B cell (primary cell): ENCODE data around the gene NTN4. TPM values are rescaled to one million over a fixed set of nuclear protein-coding genes. Genes with fewer than 3 reads are reported as not detected.
"Not testable (repeated sequence)": the region's sequence is repeated elsewhere in the genome, so short reads cannot be mapped to it uniquely, and the experiment has no call there.

Experiments used
- ATAC-seq: fragments of 200-7000 bp; cut with Tn5 transposase; one replicate; pipeline ENCODE4 v1.10.0; 2021; ENCODE audit warnings: low read depth, mild to moderate bottlenecking, moderate number of reproducible peaks, moderate library complexity
- CTCF ChIA-PET: fragments of 350-600 bp; sonication (Branson Sonifier 250); formaldehyde crosslinking; loops from one replicate; lab custom pipeline; 2021; ENCODE audit warnings: antibody characterized with exemption, inconsistent platforms; lab: Charles Lee
- POLR2A ChIA-PET: fragments of 350-600 bp; sonication (Branson Sonifier 250); formaldehyde crosslinking; loops from one replicate; lab custom pipeline; 2021; ENCODE audit warnings: antibody characterized with exemption; lab: Charles Lee
- DNase-seq: peaks from one replicate; pipeline ENCODE4 v3.0.0; 2013
- H2AFZ ChIP-seq: 2 replicates; pipeline ENCODE4 v1.6.1; 2012; ENCODE audit warnings: mild to moderate bottlenecking, low read depth, low read length; ENCODE audit not compliant: insufficient read depth, poor library complexity, severe bottlenecking
- H3K27ac ChIP-seq, 2 donors: 1 replicate in 1 of 2; 2 replicates in 1 of 2; pipeline ENCODE4 v1.5.1; 2012 to 2013; ENCODE audit warnings: low read length in 2 of 2, mild to moderate bottlenecking in 2 of 2, moderate library complexity in 1 of 2
- H3K27me3 ChIP-seq, 4 experiments: fragments of 200-600 bp in 1 of 4; sonication (generic) in 1 of 4; replicated peaks in 1 of 4; 1 replicate in 2 of 4; 2 replicates in 2 of 4; pipeline versions ENCODE4 v1.6.1 to v1.7.0; 2013 to 2016; ENCODE audit warnings: low read length in 3 of 4, mild to moderate bottlenecking in 2 of 4, mixed read lengths in 1 of 4, moderate library complexity in 1 of 4; ENCODE audit not compliant: insufficient read depth in 4 of 4, control insufficient read depth in 3 of 4; ENCODE audit errors: control extremely low read depth in 1 of 4
- H3K36me3 ChIP-seq, 2 experiments: replicated peaks in 1 of 2; 1 replicate in 1 of 2; 2 replicates in 1 of 2; pipeline versions ENCODE4 v1.6.1 to v1.7.1; 2013; ENCODE audit warnings: low read length in 1 of 2; ENCODE audit not compliant: insufficient read depth in 2 of 2, control insufficient read depth in 1 of 2; ENCODE audit errors: control extremely low read depth in 1 of 2, extremely low read depth in 1 of 2
- H3K4me1 ChIP-seq, 2 donors: fragments of 200-600 bp in 1 of 2; sonication (generic) in 1 of 2; 1 replicate in 1 of 2; 2 replicates in 1 of 2; pipeline versions ENCODE4 v1.5.1 to v1.6.1; 2013 to 2017; ENCODE audit warnings: low read length in 2 of 2; ENCODE audit not compliant: control insufficient read depth in 2 of 2, insufficient read depth in 2 of 2
- H3K4me2 ChIP-seq: replicated peaks from 2 replicates; pipeline ENCODE3; 2012; ENCODE audit warnings: mild to moderate bottlenecking, low read depth, low read length; ENCODE audit not compliant: poor library complexity, severe bottlenecking
- H3K4me3 ChIP-seq, 5 experiments: fragments of 200-600 bp in 1 of 5; sonication (generic) in 1 of 5; 1 replicate in 3 of 5; 2 replicates in 2 of 5; pipeline versions ENCODE4 v1.5.1 to v1.7.0; 2011 to 2016; ENCODE audit warnings: low read length in 4 of 5, mild to moderate bottlenecking in 4 of 5, low read depth in 2 of 5, control low read depth in 1 of 5, moderate library complexity in 1 of 5; ENCODE audit not compliant: insufficient read depth in 1 of 5; ENCODE audit errors: control extremely low read depth in 1 of 5, extremely low read depth in 1 of 5
- H3K79me2 ChIP-seq: fragments of 200-600 bp; sonication (generic); one replicate; pipeline ENCODE4 v1.6.0; 2016; ENCODE audit warnings: low read length; ENCODE audit not compliant: control insufficient read depth, insufficient read depth
- H3K9ac ChIP-seq: fragments of 200-600 bp; sonication (generic); 2 replicates; pipeline ENCODE4 v1.6.1; 2017; ENCODE audit warnings: mild to moderate bottlenecking, low read length, moderate library complexity
- H3K9me3 ChIP-seq, 3 donors: one replicate each; pipeline versions ENCODE4 v1.6.1 to v1.7.1; 2013; ENCODE audit warnings: low read length in 2 of 3; ENCODE audit not compliant: control insufficient read depth in 2 of 3, insufficient read depth in 1 of 3; ENCODE audit errors: control extremely low read depth in 1 of 3
- H4K20me1 ChIP-seq: 2 replicates; pipeline ENCODE4 v1.6.0; 2012; ENCODE audit warnings: mild to moderate bottlenecking, low read length; ENCODE audit not compliant: insufficient read depth, control insufficient read depth, poor library complexity, severe bottlenecking
- H3K27ac Mint-ChIP-seq: one replicate; pipeline ENCODE4 v1.8.0; 2021; ENCODE audit warnings: mixed read lengths
- H3K27me3 Mint-ChIP-seq: one replicate; pipeline ENCODE4 v1.8.0; 2021; ENCODE audit warnings: mixed read lengths
- H3K4me1 Mint-ChIP-seq: one replicate; pipeline ENCODE4 v1.8.0; 2021; ENCODE audit warnings: mixed read lengths
- H3K4me3 Mint-ChIP-seq: one replicate; pipeline ENCODE4 v1.8.0; 2021; ENCODE audit warnings: mixed read lengths
- H3K9me3 Mint-ChIP-seq: one replicate; pipeline ENCODE4 v1.8.0; 2022; ENCODE audit warnings: mixed read lengths; ENCODE audit not compliant: insufficient read depth
- EZH2 ChIP-seq: IDR thresholded peaks from 2 replicates; pipeline ENCODE4 v1.6.1; 2012; ENCODE audit warnings: borderline replicate concordance, low read depth, mild to moderate bottlenecking, moderate library complexity, low read length; ENCODE audit not compliant: insufficient read depth, poor library complexity, severe bottlenecking
- WGBS: methylation state at CpG from one replicate; pipeline ENCODE4 v1.1.5; 2013; ENCODE audit warnings: missing lambda C conversion rate; ENCODE audit not compliant: insufficient coverage; 5-methylcytosine and 5-hydroxymethylcytosine counted together
- intact Hi-C: fragments of 100-400 bp; cut with micrococcal nuclease; formaldehyde crosslinking; loops from one replicate; pipeline ENCODE4 v1.10.0; 2022
- polyA plus RNA-seq: library from polyadenylated mRNA; depleted of rRNA; stranded (reverse); fragments of >200 nt; gene quantifications from 2 replicates; pipeline ENCODE4 v1.2.3, GENCODE V29; 2012
- total RNA-seq, 2 donors: library from RNA; stranded (reverse); fragments of 120-200 nt in 1 of 2; gene quantifications; 1 replicate in 1 of 2; 2 replicates in 1 of 2; pipeline versions ENCODE4 v1.2.3 to v1.2.4, GENCODE V29; 2013 to 2022
- TF ChIP-seq, protein P1 (sequence below): fragments of 200-600 bp; IDR thresholded peaks from one replicate; pipeline ENCODE4 v1.8.0; 2022; ENCODE audit warnings: antibody characterized with exemption, mild to moderate bottlenecking

The NTN4 gene
- total and polyA plus RNA-seq, 2 donors (not counting 1 experiment from before 2014, with no cell fraction given) = not detected

DNA sequence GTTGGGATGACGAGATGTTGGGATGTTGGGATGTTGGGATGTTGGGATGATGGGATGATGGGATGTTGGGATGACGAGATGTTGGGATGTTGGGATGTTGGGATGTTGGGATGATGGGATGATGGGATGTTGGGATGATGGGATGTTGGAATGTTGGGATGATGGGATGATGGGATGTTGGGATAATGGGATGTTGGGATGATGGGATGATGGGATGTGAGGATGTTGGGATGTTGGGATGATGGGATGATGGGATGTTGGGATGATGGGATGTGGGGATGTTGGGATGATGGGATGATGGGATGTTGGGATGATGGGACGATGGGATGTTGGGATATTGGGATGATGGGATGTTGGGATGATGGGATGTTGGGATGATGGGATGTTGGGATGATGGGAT, 135.9 kb downstream of the NTN4 start:
- H3K27ac ChIP-seq, H3K4me3 ChIP-seq, H3K36me3 ChIP-seq, H3K9me3 Mint-ChIP-seq, DNase-seq, H3K4me1 Mint-ChIP-seq, H2AFZ ChIP-seq, intact Hi-C loops, ATAC-seq, H4K20me1 ChIP-seq, H3K9me3 ChIP-seq, H3K4me2 ChIP-seq, H3K9ac ChIP-seq, H3K4me1 ChIP-seq, H3K27ac Mint-ChIP-seq, CTCF ChIA-PET, H3K27me3 ChIP-seq, POLR2A ChIA-PET, H3K4me3 Mint-ChIP-seq, H3K79me2 ChIP-seq: not testable (repeated sequence)
- 100% methylated on average over 3 of the region's 3 CpGs for WGBS
- peaks cover 14% of the 10 kb centered on the region for H3K27me3 Mint-ChIP-seq

DNA sequence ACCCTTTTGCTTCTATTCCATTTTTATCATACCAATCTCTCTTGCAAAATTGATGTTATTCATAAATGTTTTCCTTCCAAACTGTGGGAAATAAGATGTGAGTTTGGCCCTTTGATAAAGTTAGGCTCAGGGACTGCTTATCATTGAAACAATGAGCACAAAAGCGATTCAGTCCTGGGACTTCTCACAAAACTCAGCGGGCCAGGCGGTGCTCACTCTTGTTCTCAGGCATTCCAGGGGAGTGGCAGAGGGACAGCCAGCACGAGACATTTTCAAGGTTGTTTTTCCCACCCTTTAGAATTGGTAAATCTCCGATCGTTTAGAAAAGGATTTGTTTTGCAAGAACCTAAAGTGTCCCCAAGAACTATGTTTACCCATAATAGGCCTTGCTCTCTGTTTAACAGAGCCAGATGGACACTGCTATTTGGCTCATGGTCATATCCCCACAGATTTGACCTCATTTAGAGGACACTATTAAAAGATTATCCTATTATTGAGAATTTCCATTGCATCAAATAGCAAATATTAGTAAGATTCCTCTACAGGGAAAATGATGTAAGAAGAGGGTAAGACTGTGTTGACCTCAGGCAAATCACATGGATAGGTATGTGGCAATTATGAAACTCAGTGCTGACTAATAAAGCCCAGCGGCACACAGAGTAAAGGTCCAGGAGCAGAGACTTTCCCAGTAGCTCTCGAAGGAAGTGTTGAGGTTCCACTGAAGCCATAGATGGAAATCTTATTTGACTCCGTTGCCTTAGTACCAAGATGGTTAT, 136.6 kb downstream of the NTN4 start:
- peaks cover 16% of the 10 kb centered on the region for H3K27me3 Mint-ChIP-seq
- POLR2A ChIA-PET = no interaction called here
- 89% methylated on average over 9 of the region's 9 CpGs for WGBS
- TF ChIP-seq, protein P1, sequence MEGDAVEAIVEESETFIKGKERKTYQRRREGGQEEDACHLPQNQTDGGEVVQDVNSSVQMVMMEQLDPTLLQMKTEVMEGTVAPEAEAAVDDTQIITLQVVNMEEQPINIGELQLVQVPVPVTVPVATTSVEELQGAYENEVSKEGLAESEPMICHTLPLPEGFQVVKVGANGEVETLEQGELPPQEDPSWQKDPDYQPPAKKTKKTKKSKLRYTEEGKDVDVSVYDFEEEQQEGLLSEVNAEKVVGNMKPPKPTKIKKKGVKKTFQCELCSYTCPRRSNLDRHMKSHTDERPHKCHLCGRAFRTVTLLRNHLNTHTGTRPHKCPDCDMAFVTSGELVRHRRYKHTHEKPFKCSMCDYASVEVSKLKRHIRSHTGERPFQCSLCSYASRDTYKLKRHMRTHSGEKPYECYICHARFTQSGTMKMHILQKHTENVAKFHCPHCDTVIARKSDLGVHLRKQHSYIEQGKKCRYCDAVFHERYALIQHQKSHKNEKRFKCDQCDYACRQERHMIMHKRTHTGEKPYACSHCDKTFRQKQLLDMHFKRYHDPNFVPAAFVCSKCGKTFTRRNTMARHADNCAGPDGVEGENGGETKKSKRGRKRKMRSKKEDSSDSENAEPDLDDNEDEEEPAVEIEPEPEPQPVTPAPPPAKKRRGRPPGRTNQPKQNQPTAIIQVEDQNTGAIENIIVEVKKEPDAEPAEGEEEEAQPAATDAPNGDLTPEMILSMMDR = no peak
- no peak for TF ChIP-seq EZH2
- no peaks in the 10 kb centered on the region for H3K4me1 Mint-ChIP-seq
- CTCF ChIA-PET = no interaction called here
- H3K4me3 Mint-ChIP-seq = peak overlapping the region; percentile 20
- Histone ChIP-seq H3K9ac (no peak overlapping the region), H3K4me2 (no peak overlapping the region), H3K36me3 (no peaks in the 10 kb centered on the region), H3K4me1 (no peaks in the 10 kb centered on the region), H3K27me3 (peaks cover 0 to 6% (median under 1%) of the 10 kb centered on the region in 4 experiments), H2AFZ (no peak overlapping the region), H4K20me1 (no peaks in the 10 kb centered on the region), H3K4me3 (no peak overlapping the region), H3K9me3 (no peaks in the 10 kb centered on the region), H3K27ac (no peak overlapping the region), H3K79me2 (no peaks in the 10 kb centered on the region)
- DNase-seq (peak; percentile 37), ATAC-seq (peak; percentile 17)
- intact Hi-C loops = no loop called here
- H3K9me3 Mint-ChIP-seq = peaks cover 3% of the 10 kb centered on the region
- peak overlapping the region; percentile 56 for H3K27ac Mint-ChIP-seq
